Gastroesophageal sphincter (tissue), 3 donors: ENCODE data around the gene CCL25.

Experiments
- CTCF ChIP-seq, 4 experiments: fragments of 200-600 bp in 2 of 4; fragments of 450-650 bp in 2 of 4; sonication (generic) in 1 of 4; IDR thresholded peaks; one replicate each; pipeline ENCODE4 v1.5.1; 2017 to 2019; ENCODE audit warnings: antibody characterized with exemption in 4 of 4, mild to moderate bottlenecking in 2 of 4, moderate library complexity in 2 of 4
- POLR2AphosphoS5 ChIP-seq: sonication (generic); formaldehyde crosslinking; IDR thresholded peaks from one replicate; pipeline ENCODE4 v1.6.1; 2017; ENCODE audit warnings: antibody characterized with exemption

- TF ChIP-seq CTCF (IDR thresholded peaks at IDR 0.05) (no peak), POLR2AphosphoS5 (no peak)
Observed at GRCh38 chr19:8017808-8018207, 34.8 kb upstream of the CCL25 start.
